HepG2 (cell line): ENCODE measurements around the gene PLEKHG4B. TPM values are rescaled to one million over a fixed set of nuclear protein-coding genes. Genes with fewer than 3 reads are reported as not detected.

ENCODE experiments used
- ESRRA ChIP-seq: sonication (generic); formaldehyde crosslinking; IDR thresholded peaks from 2 replicates; pipeline ENCODE4 v1.5.1; 2020; ENCODE audit warnings: mild to moderate bottlenecking, low read depth, missing genetic modification reagents
- JUN ChIP-seq: sonication (generic); formaldehyde crosslinking; IDR thresholded peaks from 2 replicates; pipeline ENCODE4 v1.4.0; 2020; ENCODE audit warnings: mild to moderate bottlenecking, missing genetic modification reagents
- PAWR ChIP-seq: sonication (generic); formaldehyde crosslinking; IDR thresholded peaks from 2 replicates; pipeline ENCODE4 v1.4.0; 2020; ENCODE audit warnings: missing genetic modification reagents, mild to moderate bottlenecking, borderline replicate concordance
- SOX6 ChIP-seq, 2 experiments: fragments of 450-650 bp in 1 of 2; sonication (generic) in 1 of 2; formaldehyde crosslinking in 1 of 2; IDR thresholded peaks; 2 replicates each; pipeline versions ENCODE4 v1.4.0 to v1.6.1; 2017 to 2020; ENCODE audit warnings: antibody characterized with exemption in 1 of 2, mild to moderate bottlenecking in 1 of 2, missing genetic modification reagents in 1 of 2
- ZBTB8A ChIP-seq: sonication (generic); formaldehyde crosslinking; IDR thresholded peaks from 2 replicates; pipeline ENCODE4 v1.4.0; 2020; ENCODE audit warnings: mild to moderate bottlenecking, low read depth, missing genetic modification reagents, borderline replicate concordance
- ZFX ChIP-seq: sonication (generic); formaldehyde crosslinking; IDR thresholded peaks from 2 replicates; pipeline ENCODE4 v1.4.0; 2020; ENCODE audit warnings: mild to moderate bottlenecking, low read depth, missing genetic modification reagents, moderate library complexity
- ZNF468 ChIP-seq: sonication (generic); formaldehyde crosslinking; IDR thresholded peaks from 2 replicates; pipeline ENCODE4 v1.8.0; 2022; ENCODE audit warnings: mild to moderate bottlenecking, moderate library complexity, missing genetic modification reagents
- polyA plus RNA-seq, 8 experiments: library from polyadenylated mRNA; depleted of rRNA in 3 of 8; stranded (reverse) in 7 of 8; unstranded in 1 of 8; fragments of >200 nt; fragmentation: Illumina TruSeq in 4 of 8; extraction: Trizol in 4 of 8; gene quantifications; 2 replicates each; pipeline versions ENCODE4 v1.2.1 to v1.2.3, GENCODE V29; 2011 to 2016; ENCODE audit warnings: low read depth in 4 of 8, missing spikeins in 1 of 8, mixed read lengths in 1 of 8; ENCODE audit not compliant: insufficient read depth in 1 of 8
- total RNA-seq, 5 experiments: library from RNA; depleted of rRNA; stranded (reverse); fragments of >200 nt; fragmentation: Illumina TruSeq; extraction: Trizol; gene quantifications; 2 replicates each; pipeline ENCODE4 v1.2.3, GENCODE V29; 2016; ENCODE audit warnings: low read depth in 1 of 5
- TF ChIP-seq, protein P1 (sequence below): sonication (generic); formaldehyde crosslinking; IDR thresholded peaks from 2 replicates; pipeline ENCODE4 v1.9.0; 2021; ENCODE audit warnings: missing genetic modification reagents, mild to moderate bottlenecking, borderline replicate concordance
- TF ChIP-seq, protein P2 (sequence below): sonication (generic); formaldehyde crosslinking; IDR thresholded peaks from 2 replicates; pipeline ENCODE4 v1.5.0; 2020; ENCODE audit warnings: mild to moderate bottlenecking, missing genetic modification reagents, moderate library complexity
- TF ChIP-seq, protein P3 (sequence below): sonication (generic); formaldehyde crosslinking; IDR thresholded peaks from 2 replicates; pipeline ENCODE4 v1.5.1; 2020; ENCODE audit warnings: missing genetic modification reagents, mild to moderate bottlenecking, borderline replicate concordance

Gene PLEKHG4B
- total and polyA plus RNA-seq, 2 of the 13 experiments (the other 11 are each of a cell fraction or from before 2014, with no cell fraction given) = 0.09 TPM; not detected in 1

DNA sequence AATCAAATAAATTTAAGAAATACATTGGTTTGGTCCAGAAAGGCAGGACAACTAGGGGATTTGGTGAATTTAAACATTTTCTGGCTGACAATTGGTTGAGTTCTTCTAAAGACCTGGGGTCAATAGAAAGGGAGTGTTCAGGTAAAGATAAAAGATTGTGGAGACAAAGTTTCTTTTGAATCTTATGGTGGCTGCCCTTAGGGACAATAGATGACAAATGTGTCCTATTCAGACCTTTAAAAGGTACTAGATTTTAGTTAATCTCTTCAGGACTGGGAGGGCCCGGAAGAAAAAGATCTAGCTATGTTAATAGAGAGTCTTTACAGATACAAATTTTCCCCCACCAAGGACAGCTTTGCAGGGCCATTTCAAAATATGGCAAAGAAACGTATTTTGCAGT is 35.9 kb downstream of the PLEKHG4B start (continued):
- TF ChIP-seq, protein P1, sequence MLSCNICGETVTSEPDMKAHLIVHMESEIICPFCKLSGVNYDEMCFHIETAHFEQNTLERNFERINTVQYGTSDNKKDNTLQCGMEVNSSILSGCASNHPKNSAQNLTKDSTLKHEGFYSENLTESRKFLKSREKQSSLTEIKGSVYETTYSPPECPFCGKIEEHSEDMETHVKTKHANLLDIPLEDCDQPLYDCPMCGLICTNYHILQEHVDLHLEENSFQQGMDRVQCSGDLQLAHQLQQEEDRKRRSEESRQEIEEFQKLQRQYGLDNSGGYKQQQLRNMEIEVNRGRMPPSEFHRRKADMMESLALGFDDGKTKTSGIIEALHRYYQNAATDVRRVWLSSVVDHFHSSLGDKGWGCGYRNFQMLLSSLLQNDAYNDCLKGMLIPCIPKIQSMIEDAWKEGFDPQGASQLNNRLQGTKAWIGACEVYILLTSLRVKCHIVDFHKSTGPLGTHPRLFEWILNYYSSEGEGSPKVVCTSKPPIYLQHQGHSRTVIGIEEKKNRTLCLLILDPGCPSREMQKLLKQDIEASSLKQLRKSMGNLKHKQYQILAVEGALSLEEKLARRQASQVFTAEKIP (CRISPR knock-in tag) = no peak
- TF ChIP-seq ZFX (CRISPR knock-in tag) = no peak
- TF ChIP-seq SOX6 (IDR thresholded peaks at IDR 0.05) = no peak
- no peak for TF ChIP-seq SOX6 (CRISPR knock-in tag; IDR thresholded peaks at IDR 0.05)
- no peak for TF ChIP-seq ZBTB8A (CRISPR knock-in tag)
- no peak for TF ChIP-seq JUN (CRISPR knock-in tag)
- TF ChIP-seq, protein P2, sequence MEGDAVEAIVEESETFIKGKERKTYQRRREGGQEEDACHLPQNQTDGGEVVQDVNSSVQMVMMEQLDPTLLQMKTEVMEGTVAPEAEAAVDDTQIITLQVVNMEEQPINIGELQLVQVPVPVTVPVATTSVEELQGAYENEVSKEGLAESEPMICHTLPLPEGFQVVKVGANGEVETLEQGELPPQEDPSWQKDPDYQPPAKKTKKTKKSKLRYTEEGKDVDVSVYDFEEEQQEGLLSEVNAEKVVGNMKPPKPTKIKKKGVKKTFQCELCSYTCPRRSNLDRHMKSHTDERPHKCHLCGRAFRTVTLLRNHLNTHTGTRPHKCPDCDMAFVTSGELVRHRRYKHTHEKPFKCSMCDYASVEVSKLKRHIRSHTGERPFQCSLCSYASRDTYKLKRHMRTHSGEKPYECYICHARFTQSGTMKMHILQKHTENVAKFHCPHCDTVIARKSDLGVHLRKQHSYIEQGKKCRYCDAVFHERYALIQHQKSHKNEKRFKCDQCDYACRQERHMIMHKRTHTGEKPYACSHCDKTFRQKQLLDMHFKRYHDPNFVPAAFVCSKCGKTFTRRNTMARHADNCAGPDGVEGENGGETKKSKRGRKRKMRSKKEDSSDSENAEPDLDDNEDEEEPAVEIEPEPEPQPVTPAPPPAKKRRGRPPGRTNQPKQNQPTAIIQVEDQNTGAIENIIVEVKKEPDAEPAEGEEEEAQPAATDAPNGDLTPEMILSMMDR = no peak
- no peak for TF ChIP-seq ZNF468 (CRISPR knock-in tag)
- TF ChIP-seq, protein P3, sequence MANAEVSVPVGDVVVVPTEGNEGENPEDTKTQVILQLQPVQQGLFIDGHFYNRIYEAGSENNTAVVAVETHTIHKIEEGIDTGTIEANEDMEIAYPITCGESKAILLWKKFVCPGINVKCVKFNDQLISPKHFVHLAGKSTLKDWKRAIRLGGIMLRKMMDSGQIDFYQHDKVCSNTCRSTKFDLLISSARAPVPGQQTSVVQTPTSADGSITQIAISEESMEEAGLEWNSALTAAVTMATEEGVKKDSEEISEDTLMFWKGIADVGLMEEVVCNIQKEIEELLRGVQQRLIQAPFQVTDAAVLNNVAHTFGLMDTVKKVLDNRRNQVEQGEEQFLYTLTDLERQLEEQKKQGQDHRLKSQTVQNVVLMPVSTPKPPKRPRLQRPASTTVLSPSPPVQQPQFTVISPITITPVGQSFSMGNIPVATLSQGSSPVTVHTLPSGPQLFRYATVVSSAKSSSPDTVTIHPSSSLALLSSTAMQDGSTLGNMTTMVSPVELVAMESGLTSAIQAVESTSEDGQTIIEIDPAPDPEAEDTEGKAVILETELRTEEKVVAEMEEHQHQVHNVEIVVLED (CRISPR knock-in tag) = no peak
- no peak for TF ChIP-seq PAWR (CRISPR knock-in tag)
- TF ChIP-seq ESRRA (CRISPR knock-in tag) = no peak
